ENCODE data around the gene SLC2A3. TPM values are rescaled to one million over a fixed set of nuclear protein-coding genes. Genes with fewer than 3 reads are reported as not detected.

Gene SLC2A3
- total and polyA plus RNA-seq, 9 of the 15 experiments (the other 6 are each of a cell fraction or from before 2014, with no cell fraction given), result 67.3 to 491 (median 104) TPM

GRCh38 chr12:7970475-7971252 is 34.7 kb upstream of the SLC2A3 start (continued):
- peak; percentile 30; the same call in 1 of the 2 replicates for TF ChIP-seq PHF8 (IDR thresholded peaks at IDR 0.05; ENCODE audit: borderline replicate concordance, low read length)
- no peak for TF ChIP-seq ZC3H11A (IDR thresholded peaks at IDR 0.05; ENCODE audit: low read depth, low read length)
- TF ChIP-seq NRF1 (conservative IDR thresholded peaks at IDR 0.05 in 1 of 2, IDR thresholded peaks at IDR 0.05 in 1 of 2), result peak; percentile 86 to 88
- peak; percentile 68 for TF ChIP-seq HNRNPLL (IDR thresholded peaks at IDR 0.05; ENCODE audit: low read depth, low read length, poor library complexity, severe bottlenecking)
- peak; percentile 72; the same call in 1 of the 2 replicates for TF ChIP-seq CTBP1 (IDR thresholded peaks at IDR 0.05; ENCODE audit: borderline replicate concordance)
- TF ChIP-seq RB1 (IDR thresholded peaks at IDR 0.05; ENCODE audit: low read depth), result peak; percentile 52; the same call in 1 of the 2 replicates
- TF ChIP-seq ATF7 (IDR thresholded peaks at IDR 0.05), result 0 out of 2 replicates have a peak, but pooled peaks have one; percentile 44
- TF ChIP-seq ADNP (tag; IDR thresholded peaks at IDR 0.05), result peak; percentile 56
- TF ChIP-seq JUND (IDR thresholded peaks at IDR 0.05; ENCODE audit: borderline replicate concordance, low read depth, low read length), result peak; percentile 32; the same call in 1 of the 2 replicates
- TF ChIP-seq JUND (tag; IDR thresholded peaks at IDR 0.05; ENCODE audit: borderline replicate concordance, low read depth, low read length), result no peak; the same call in 2 of the 3 replicates
- TF ChIP-seq KLF10 (CRISPR knock-in tag; IDR thresholded peaks at IDR 0.05), result no peak
- TF ChIP-seq ZNF212 (CRISPR knock-in tag; IDR thresholded peaks at IDR 0.05), result no peak
- TF ChIP-seq CBFA2T3 (IDR thresholded peaks at IDR 0.05), result peak; percentile 35
- TF ChIP-seq FOS (IDR thresholded peaks at IDR 0.05; ENCODE audit: extremely low read depth, insufficient read length), result no peak
- no peak for TF ChIP-seq ZNF586 (CRISPR knock-in tag; conservative IDR thresholded peaks at IDR 0.05)
- 0 out of 2 replicates have a peak, but pooled peaks have one; percentile 7 for TF ChIP-seq ZNF766 (CRISPR knock-in tag; conservative IDR thresholded peaks at IDR 0.05)
- peak; percentile 24; the same call in 1 of the 2 replicates for TF ChIP-seq FOSL1 (tag; conservative IDR thresholded peaks at IDR 0.05)
- TF ChIP-seq SOX6 (IDR thresholded peaks at IDR 0.05), result no peak
- TF ChIP-seq MAZ (CRISPR knock-in tag; conservative IDR thresholded peaks at IDR 0.05 in 1 of 2, IDR thresholded peaks at IDR 0.05 in 1 of 2), result peak; percentile 94 to 99
- no peak for TF ChIP-seq TAL1 (IDR thresholded peaks at IDR 0.05)
- TF ChIP-seq HDAC2 (IDR thresholded peaks at IDR 0.05), result no peak
- peak in 1 of 2 experiments; percentile 47; a peak in 1 of 4 replicates for TF ChIP-seq RCOR1 (IDR thresholded peaks at IDR 0.05; ENCODE audit: borderline replicate concordance in 1 of 2, low read depth in 2 of 2, low read length in 2 of 2)
- no peak for TF ChIP-seq ATF1 (CRISPR knock-in tag; IDR thresholded peaks at IDR 0.05)
- TF ChIP-seq ATF1 (tag; IDR thresholded peaks at IDR 0.05), result peak; percentile 51; the same call in 1 of the 2 replicates
- peak in 1 of 3 experiments; percentile 43; a peak in 1 of 6 replicates for TF ChIP-seq ZBTB11 (CRISPR knock-in tag; IDR thresholded peaks at IDR 0.05)

Data from K562 (cell line).